ENCODE measurements around the gene PCNX4.
"Not testable (repeated sequence)": the region's sequence is repeated elsewhere in the genome, so short reads cannot be mapped to it uniquely, and the experiment has no call there.

The PCNX4 gene

DNA sequence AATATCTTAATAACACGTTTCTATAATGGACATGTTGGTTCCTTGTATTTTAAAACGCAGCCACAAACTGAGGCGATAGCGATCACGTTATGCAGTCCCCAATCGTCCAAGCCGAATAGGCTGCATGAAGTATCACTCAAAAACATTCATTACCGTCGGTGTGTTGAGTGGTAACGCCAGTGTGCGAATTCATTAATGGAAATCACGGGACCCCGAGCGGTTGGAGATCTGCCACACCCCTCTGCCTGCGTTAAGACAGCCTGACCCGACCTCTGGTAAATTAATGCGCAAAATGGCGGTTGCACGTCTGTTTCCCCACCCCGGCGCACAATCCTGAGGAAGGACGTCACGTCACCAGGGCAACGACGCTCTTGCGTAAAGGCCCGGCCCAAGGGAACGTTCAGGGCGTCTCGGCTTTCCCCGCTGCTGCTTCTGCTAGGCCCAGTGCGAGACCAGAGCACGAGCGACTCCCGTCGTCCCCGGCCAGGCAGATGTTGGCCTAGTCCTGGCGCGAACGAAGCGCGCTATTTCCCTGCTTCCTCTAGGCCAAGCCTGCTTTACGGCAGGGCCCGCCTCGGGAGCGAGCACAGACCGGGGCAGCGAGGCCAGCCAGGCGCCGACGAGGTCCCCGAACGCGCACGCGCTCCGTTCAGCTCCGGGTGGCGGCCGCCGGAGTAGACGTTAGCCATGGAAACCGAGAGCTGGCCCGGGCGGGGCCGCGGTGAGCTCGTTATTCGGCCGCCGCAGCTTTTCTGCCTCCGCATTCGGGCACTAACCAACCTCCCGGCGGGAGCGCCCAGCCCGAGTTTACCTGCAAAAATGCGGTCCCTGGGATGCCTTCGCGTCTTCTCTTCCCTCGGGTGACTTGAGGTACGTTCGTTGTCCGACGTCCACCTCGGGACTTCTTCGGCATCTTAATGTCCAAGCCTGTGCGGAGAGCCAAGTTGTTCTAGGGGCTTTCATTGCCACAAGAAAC lies at the start of gene PCNX4:
TSS of gene PCNX4 (plus strand) at position 374 of the 976 bp plus-strand sequence. CDS start 15,716 bp downstream, outside the sequence.
- peak; percentile 93 for DNase-seq

- not testable (repeated sequence) for DNase-seq
Measured at GRCh38 chr14:60047976-60048375, 43.7 kb upstream of the PCNX4 start.

- no peak for DNase-seq
Measured at GRCh38 chr14:60051721-60052221, 40.0 kb upstream of the PCNX4 start.

DNA sequence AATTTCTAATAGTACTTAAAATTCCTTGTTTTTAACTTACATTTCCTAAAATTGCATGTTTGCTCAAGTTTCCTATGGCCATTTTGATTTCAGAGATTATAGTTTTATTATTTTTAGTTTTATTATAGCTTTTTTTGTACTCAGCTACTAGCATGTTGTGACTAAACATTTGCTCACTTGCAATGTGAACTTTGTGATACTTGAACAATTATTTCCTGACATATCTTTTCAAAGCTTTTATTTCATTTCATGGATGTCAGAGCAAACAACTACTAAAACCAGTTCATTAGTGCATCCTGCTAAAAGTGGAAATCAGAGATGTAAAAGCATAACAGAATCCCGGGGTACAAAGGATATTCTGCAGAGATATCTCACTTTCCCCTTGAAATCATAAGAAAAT lies 33.6 kb upstream of the PCNX4 start:
- DNase-seq, result no peak

GRCh38 chr14:60061371-60061770 lies 30.4 kb upstream of the PCNX4 start:
- no peak for DNase-seq

- DNase-seq, result no peak
Measured at GRCh38 chr14:60064491-60065072, 27.1 kb upstream of the PCNX4 start.

- DNase-seq, result no peak
Measured at GRCh38 chr14:60067882-60068281, 23.8 kb upstream of the PCNX4 start.

GRCh38 chr14:60079723-60080122 lies 12.0 kb upstream of the PCNX4 start:
- DNase-seq, result no peak

GRCh38 chr14:60085085-60085484 lies 6.6 kb upstream of the PCNX4 start:
- DNase-seq, result no peak

DNA sequence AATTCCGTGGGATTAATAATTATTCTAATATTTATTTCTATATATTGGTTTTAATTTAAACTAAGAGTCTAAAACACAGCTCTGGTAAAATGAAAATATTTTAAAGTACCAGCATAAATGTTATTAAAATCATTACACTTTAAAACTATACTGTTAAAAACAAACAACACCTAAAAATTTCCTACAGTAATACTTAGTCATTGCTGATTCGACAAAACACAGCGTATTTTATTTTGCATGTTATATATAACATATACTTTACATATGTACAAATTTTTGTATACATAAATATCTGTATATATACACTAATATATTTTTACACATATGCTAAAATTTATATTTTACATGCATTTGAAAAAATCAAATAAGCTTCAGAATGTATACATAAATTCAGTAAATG lies 6.0 kb upstream of the PCNX4 start:
- DNase-seq, result no peak

GRCh38 chr14:60087668-60088067 lies 4.1 kb upstream of the PCNX4 start:
- no peak for DNase-seq

DNA sequence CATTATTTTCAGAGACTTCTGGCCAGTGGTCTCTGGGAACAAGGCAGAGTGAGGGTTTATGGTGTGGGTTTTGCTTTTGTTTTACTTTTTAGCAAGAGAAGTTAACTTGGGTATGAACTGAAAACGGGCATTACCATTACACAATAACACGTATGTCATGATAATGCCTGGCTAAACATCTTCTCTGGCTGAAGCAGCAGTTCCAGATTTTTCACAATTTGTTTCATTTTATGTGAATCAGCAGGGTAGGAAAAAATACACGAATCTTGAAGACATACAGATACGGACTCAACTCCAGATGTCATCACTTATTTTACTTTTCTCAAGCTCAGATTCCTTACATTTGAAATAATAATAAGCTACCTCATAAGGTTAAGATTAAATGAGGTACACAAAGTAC lies 2.5 kb upstream of the PCNX4 start:
- DNase-seq, result no peak

DNA sequence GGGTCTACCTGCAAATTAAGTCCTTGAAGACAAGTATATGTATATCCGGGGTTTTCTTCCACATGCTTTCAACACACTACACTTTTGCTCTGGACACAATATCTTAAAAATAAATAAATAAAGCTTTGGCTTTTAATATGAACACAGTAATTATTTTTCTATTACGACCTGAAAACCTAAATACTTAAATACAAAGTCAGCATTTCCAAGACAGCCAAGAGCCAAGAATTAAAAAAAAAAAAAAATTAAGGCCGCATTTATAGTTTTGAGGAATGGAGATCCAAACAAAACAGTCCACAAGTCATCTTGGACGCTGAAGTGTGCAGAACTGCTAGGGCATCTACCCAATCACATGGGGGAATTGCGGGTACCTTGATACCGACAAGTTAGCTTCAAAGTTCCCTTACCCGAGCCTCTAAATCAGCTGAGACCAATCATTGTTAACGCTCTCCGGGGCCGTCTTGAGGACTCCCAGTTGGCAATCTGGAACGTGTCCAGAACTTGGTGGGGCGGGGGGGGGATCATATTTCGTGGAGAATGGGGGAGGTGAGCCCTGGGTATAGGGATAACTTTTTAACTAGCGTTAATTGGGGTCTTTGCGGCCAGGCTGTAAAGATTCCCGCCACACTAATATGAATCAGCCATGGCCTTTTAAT lies 731 bp upstream of the PCNX4 start:
- peak; percentile 42 for DNase-seq

GRCh38 chr14:60092526-60092920 lies 800 bp downstream of the PCNX4 start:
- DNase-seq, result no peak

GRCh38 chr14:60093080-60093479 lies 1.4 kb downstream of the PCNX4 start:
- DNase-seq, result no peak

GRCh38 chr14:60093606-60094005 lies 1.9 kb downstream of the PCNX4 start:
- peak; percentile 23 for DNase-seq

DNA sequence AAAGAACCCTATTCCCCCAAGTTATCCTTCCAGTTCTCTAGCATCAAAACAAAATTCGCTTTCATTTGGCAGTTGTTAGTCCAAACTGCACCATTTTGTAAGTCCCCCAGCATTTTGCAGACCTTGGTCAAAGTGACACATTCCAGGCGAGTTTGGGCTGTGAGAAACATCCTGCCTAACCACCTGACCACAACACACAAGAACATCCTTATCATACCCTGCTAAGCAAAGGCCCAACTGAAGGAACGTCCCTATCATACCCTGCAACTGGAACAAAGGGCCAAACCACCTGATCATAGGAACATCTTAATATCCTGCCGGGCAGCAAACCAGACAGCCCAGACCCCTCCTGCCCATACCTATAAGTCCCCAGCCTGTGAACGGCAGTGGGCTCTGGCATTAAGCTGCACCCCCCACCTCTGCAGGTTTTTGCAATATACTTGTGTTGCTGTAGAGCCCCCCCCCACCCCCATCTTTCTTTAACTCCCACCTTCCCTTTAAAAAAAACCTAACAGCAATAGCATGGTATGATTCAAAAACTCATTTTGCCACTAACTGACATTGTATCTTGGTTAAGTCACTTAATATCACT lies 2.7 kb downstream of the PCNX4 start:
- no peak for DNase-seq

DNA sequence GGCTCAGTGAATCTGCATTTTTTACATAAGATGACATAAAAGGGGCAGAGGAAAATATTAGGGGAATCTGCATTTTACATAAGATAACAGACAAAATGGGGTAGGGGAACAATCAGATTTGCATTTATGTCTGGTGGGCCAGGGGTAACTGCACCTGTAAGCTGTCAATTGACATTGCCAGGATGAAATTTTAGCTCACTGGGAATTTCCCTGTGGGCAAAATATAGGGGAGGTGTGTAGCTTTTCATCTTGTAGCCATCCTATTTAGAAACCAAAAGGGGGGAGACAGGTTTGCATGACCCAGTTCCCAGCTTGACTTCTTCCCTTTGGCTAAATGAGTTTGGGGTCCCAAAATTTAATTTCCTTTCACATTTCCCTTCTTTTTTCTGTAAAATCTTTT lies 3.5 kb downstream of the PCNX4 start:
- DNase-seq, result no peak

GRCh38 chr14:60095781-60096450 lies 4.2 kb downstream of the PCNX4 start:
- no peak for DNase-seq

GRCh38 chr14:60097974-60098373 lies 6.3 kb downstream of the PCNX4 start:
- no peak for DNase-seq

DNA sequence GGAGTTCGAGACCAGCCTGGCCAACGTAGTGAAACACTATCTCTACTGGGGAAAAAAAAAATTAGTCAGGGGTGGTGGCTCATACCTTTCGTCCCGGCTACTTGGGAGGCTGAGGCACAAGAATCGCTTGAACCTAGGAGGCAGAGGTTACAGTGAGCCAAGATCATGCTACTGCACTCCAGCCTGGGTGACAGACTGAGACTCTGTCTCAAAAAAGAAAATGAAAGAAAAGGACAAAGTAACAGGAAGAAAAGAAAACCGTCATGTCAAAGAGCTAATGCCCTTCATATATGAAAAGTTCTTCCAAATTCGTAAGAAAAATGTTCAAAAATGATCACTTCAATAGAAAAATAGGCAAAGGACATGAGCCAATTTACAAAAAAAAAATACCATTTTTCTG lies 8.1 kb downstream of the PCNX4 start:
- DNase-seq, result not testable (repeated sequence)

DNA sequence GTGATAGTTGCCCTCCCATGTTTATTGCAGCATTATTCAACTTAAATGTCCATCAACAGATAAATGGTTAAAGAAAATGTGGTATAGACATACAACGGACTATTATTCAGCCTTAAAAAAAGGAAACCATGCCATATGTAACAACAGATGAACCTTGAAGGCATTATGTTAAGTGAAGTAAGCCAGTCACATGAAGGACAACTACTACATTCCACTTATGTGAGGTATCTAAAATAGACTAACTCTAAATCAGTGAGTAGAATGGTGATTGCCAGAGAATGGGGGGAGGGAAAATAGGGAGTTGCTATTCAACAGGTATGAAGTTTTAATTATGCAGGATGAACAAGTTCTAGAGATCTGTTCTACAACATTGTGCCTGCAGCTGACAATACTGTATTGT lies 10.1 kb downstream of the PCNX4 start:
- no peak for DNase-seq

- no peak for DNase-seq
Measured at GRCh38 chr14:60102389-60102788, 10.7 kb downstream of the PCNX4 start.

All from GF-D8 (cell line).